HG03135 (cell line): ENCODE results near the gene ARVCF.

Experiments used
- ATAC-seq: cut with Tn5 transposase; IDR thresholded peaks from one replicate; pipeline ENCODE4 v1.9.1; 2021; ENCODE audit warnings: mild to moderate bottlenecking, moderate library complexity; ENCODE audit not compliant: unreplicated experiment

Gene ARVCF

GRCh38 chr22:20054034-20054427 lies 37.4 kb upstream of the ARVCF start:
- ATAC-seq = no peak

- no peak for ATAC-seq
Measured at GRCh38 chr22:20053407-20054033, 36.9 kb upstream of the ARVCF start.

- no peak for ATAC-seq
Measured at GRCh38 chr22:20052309-20053259, 36.0 kb upstream of the ARVCF start.

- no peak for ATAC-seq
Measured at GRCh38 chr22:20051927-20052308, 35.3 kb upstream of the ARVCF start.

- no peak for ATAC-seq
Measured at GRCh38 chr22:20046730-20047129, 30.1 kb upstream of the ARVCF start.

GRCh38 chr22:20044495-20045151 lies 28.0 kb upstream of the ARVCF start:
- ATAC-seq = no peak

GRCh38 chr22:20043997-20044342 lies 27.3 kb upstream of the ARVCF start:
- no peak for ATAC-seq

- no peak for ATAC-seq
Measured at GRCh38 chr22:20043057-20043996, 26.7 kb upstream of the ARVCF start.

GRCh38 chr22:20040327-20041200 lies 23.9 kb upstream of the ARVCF start:
- ATAC-seq = no peak

- ATAC-seq = no peak
Measured at GRCh38 chr22:20039683-20040325, 23.2 kb upstream of the ARVCF start.

GRCh38 chr22:20038574-20038973 lies 22.0 kb upstream of the ARVCF start:
- ATAC-seq = no peak

- no peak for ATAC-seq
Measured at GRCh38 chr22:20037419-20037818, 20.8 kb upstream of the ARVCF start.

GRCh38 chr22:20036535-20037392 lies 20.1 kb upstream of the ARVCF start:
- ATAC-seq = no peak

GRCh38 chr22:20036084-20036482 lies 19.5 kb upstream of the ARVCF start:
- no peak for ATAC-seq

GRCh38 chr22:20035375-20036083 lies 18.9 kb upstream of the ARVCF start:
- no peak for ATAC-seq

GRCh38 chr22:20034143-20034542 lies 17.5 kb upstream of the ARVCF start:
- ATAC-seq = no peak

- no peak for ATAC-seq
Measured at GRCh38 chr22:20033045-20033706, 16.6 kb upstream of the ARVCF start.
